GM12878 (cell line): ENCODE data around the gene NCBP1. TPM values are rescaled to one million over a fixed set of nuclear protein-coding genes. Genes with fewer than 3 reads are reported as not detected.

ENCODE experiments used
- ATAC-seq: fragments of 200-7000 bp; cut with Tn5 transposase; 3 replicates; pipeline ENCODE4 v1.9.1; 2020; ENCODE audit warnings: mild to moderate bottlenecking, moderate library complexity
- BruUV-seq: library from RNA; stranded (reverse); fragments of 400-500 nt; replicated peaks from 2 replicates; lab custom pipeline; 2021; lab: Mats Ljungman, UMichigan
- CTCF ChIA-PET: fragments of 300-600 bp; sonication (Branson Sonifier 250); formaldehyde crosslinking; extraction: SDS; loops from one replicate; lab custom pipeline; 2021; ENCODE audit warnings: inconsistent platforms; lab: Yijun Ruan, JAX
- POLR2A ChIA-PET: fragments of 350-600 bp; formaldehyde crosslinking; extraction: SDS; loops from one replicate; lab custom pipeline; 2021; ENCODE audit warnings: inconsistent platforms; lab: Charles Lee
- RAD21 ChIA-PET: fragments of 300-600 bp; sonication (Branson Sonifier 250); formaldehyde crosslinking; loops from one replicate; lab custom pipeline; 2023; ENCODE audit warnings: antibody characterized with exemption; ENCODE audit not compliant: unreplicated experiment; lab: Charles Lee
- SMC1A ChIA-PET: fragments of 300-600 bp; sonication (Branson Sonifier 250); formaldehyde crosslinking; loops from one replicate; lab custom pipeline; 2023; ENCODE audit not compliant: unreplicated experiment, uncharacterized antibody; lab: Charles Lee
- DNase-seq: peaks from one replicate; pipeline ENCODE4 v3.0.0-alpha.2; 2011; ENCODE audit warnings: low read depth, low spot score
- FAIRE-seq: peaks from 3 replicates; lab custom pipeline; 2011; peaks lifted over from hg19 to GRCh38; lab: Jason Lieb, UNC
- H2AFZ ChIP-seq: 2 replicates; pipeline ENCODE4 v1.6.0; 2011; ENCODE audit warnings: low read depth, low read length, control low read depth; ENCODE audit not compliant: control insufficient read depth
- H3K27ac ChIP-seq: 2 replicates; pipeline ENCODE4 v1.5.1; 2011; ENCODE audit warnings: control low read depth; ENCODE audit not compliant: control insufficient read depth, insufficient read depth
- H3K27me3 ChIP-seq, 2 experiments: replicated peaks in 1 of 2; 2 replicates each; pipeline versions ENCODE4 v1.6.0 to v1.6.1; 2011; ENCODE audit warnings: low read length in 1 of 2; ENCODE audit not compliant: control insufficient read depth in 2 of 2, insufficient read depth in 2 of 2
- H3K36me3 ChIP-seq, 2 experiments: 2 replicates each; pipeline ENCODE4 v1.5.1; 2011; ENCODE audit warnings: low read length in 1 of 2; ENCODE audit not compliant: control insufficient read depth in 2 of 2, insufficient read depth in 2 of 2
- H3K4me1 ChIP-seq: 2 replicates; pipeline ENCODE4 v1.6.1; 2011; ENCODE audit warnings: mild to moderate bottlenecking, low read length, moderate library complexity, mixed read lengths; ENCODE audit not compliant: control insufficient read depth, insufficient read depth
- H3K4me2 ChIP-seq: 2 replicates; pipeline ENCODE4 v1.6.0; 2011; ENCODE audit warnings: control low read depth; ENCODE audit not compliant: control insufficient read depth, insufficient read depth
- H3K4me3 ChIP-seq: fragments of 200-600 bp; sonication (generic); 2 replicates; pipeline ENCODE4 v1.5.1; 2016
- H3K79me2 ChIP-seq: 2 replicates; pipeline ENCODE4 v1.6.0; 2011; ENCODE audit warnings: low read length; ENCODE audit not compliant: control insufficient read depth, insufficient read depth
- H3K9ac ChIP-seq: 2 replicates; pipeline ENCODE4 v1.8.0; 2011; ENCODE audit warnings: low read length, control low read depth, mixed read lengths; ENCODE audit not compliant: control insufficient read depth, insufficient read depth
- H3K9me3 ChIP-seq: replicated peaks from 3 replicates; pipeline ENCODE4 v1.5.1; 2011; ENCODE audit warnings: mild to moderate bottlenecking, low read length; ENCODE audit not compliant: control insufficient read depth, insufficient read depth
- H4K20me1 ChIP-seq: 2 replicates; pipeline ENCODE4 v1.6.0; 2011; ENCODE audit not compliant: control insufficient read depth, insufficient read depth
- BCL11A ChIP-seq: IDR thresholded peaks from 2 replicates; pipeline ENCODE4 v1.6.1; 2011; ENCODE audit warnings: low read depth, low read length
- ESRRA ChIP-seq: IDR thresholded peaks from 2 replicates; pipeline ENCODE4 v1.6.1; 2012; ENCODE audit warnings: mild to moderate bottlenecking, low read length, improper control_type of control experiment
- HCFC1 ChIP-seq: fragments of 150-350 bp; IDR thresholded peaks from 2 replicates; pipeline ENCODE4 v1.6.1; 2014; ENCODE audit warnings: low read length
- KLF5 ChIP-seq: fragments of 450-650 bp; IDR thresholded peaks from 2 replicates; pipeline ENCODE4 v1.6.1; 2014; ENCODE audit warnings: mild to moderate bottlenecking; ENCODE audit not compliant: partially characterized antibody
- MEF2B ChIP-seq: fragments of 450-650 bp; IDR thresholded peaks from 2 replicates; pipeline ENCODE4 v1.6.1; 2018; ENCODE audit warnings: mild to moderate bottlenecking, moderate library complexity; ENCODE audit not compliant: partially characterized antibody, poor library complexity, severe bottlenecking
- NFIC ChIP-seq: IDR thresholded peaks from 2 replicates; pipeline ENCODE4 v1.6.1; 2012; ENCODE audit warnings: low read depth, mild to moderate bottlenecking, inconsistent platforms, low read length, moderate library complexity
- PML ChIP-seq: IDR thresholded peaks from 2 replicates; pipeline ENCODE4 v1.6.1; 2012; ENCODE audit warnings: low read length, inconsistent platforms
- SMAD1 ChIP-seq: fragments of 450-650 bp; IDR thresholded peaks from 2 replicates; pipeline ENCODE4 v1.6.1; 2018; ENCODE audit warnings: mild to moderate bottlenecking, low read depth; ENCODE audit not compliant: partially characterized antibody
- SPI1 ChIP-seq: IDR thresholded peaks from 2 replicates; pipeline ENCODE4 v1.6.1; 2011; ENCODE audit warnings: low read depth, mild to moderate bottlenecking, low read length, moderate library complexity, borderline replicate concordance; ENCODE audit not compliant: insufficient read depth
- TCF12 ChIP-seq: IDR thresholded peaks from 2 replicates; pipeline ENCODE4 v1.6.1; 2011; ENCODE audit warnings: low read depth, mild to moderate bottlenecking, low read length
- ZNF592 ChIP-seq: fragments of 450-650 bp; IDR thresholded peaks from 2 replicates; pipeline ENCODE4 v1.6.1; 2017; ENCODE audit warnings: mild to moderate bottlenecking, moderate library complexity
- WGBS: methylation state at CpG from one replicate; pipeline ENCODE4 v1.1.6; 2016; ENCODE audit warnings: low lambda C conversion rate; ENCODE audit not compliant: insufficient replicate concordance, insufficient coverage; ENCODE audit errors: missing lambda C conversion rate; 5-methylcytosine and 5-hydroxymethylcytosine counted together
- in situ Hi-C: fragments of 300-500 bp; cut with MboI; formaldehyde crosslinking; loops from 9 replicates; pipeline ENCODE4 v1.14.3; 2018; ENCODE audit warnings: mixed read lengths
- intact Hi-C: fragments of 100-400 bp; cut with micrococcal nuclease; formaldehyde crosslinking; loops from one replicate; pipeline ENCODE4 v1.14.2; 2022; ENCODE audit not compliant: unreplicated experiment
- polyA plus RNA-seq, 11 experiments: library from polyadenylated mRNA; depleted of rRNA in 4 of 11; unstranded in 6 of 11; stranded (reverse) in 5 of 11; fragments of >200 nt; fragmentation: Nextera tagmentation in 4 of 11; fragmentation: Illumina TruSeq in 1 of 11; extraction: Ambion mirVana in 4 of 11; extraction: Trizol in 1 of 11; gene quantifications; 1 replicate in 1 of 11; 2 replicates in 10 of 11; pipeline versions ENCODE4 v1.2.1 to v1.2.3, GENCODE V29; 2011 to 2016; ENCODE audit warnings: inconsistent platforms in 2 of 11, missing spikeins in 2 of 11, low read depth in 1 of 11
- total RNA-seq, 4 experiments: library from RNA; depleted of rRNA in 3 of 4; stranded (reverse); fragments of >200 nt in 3 of 4; fragmentation: Illumina TruSeq in 1 of 4; extraction: Trizol in 1 of 4; gene quantifications; 2 replicates each; pipeline versions ENCODE4 v1.2.1 to v1.2.3, GENCODE V29; 2013 to 2021
- TF ChIP-seq, protein P1 (sequence below): IDR thresholded peaks from 2 replicates; pipeline ENCODE4 v1.6.1; 2011; ENCODE audit warnings: borderline replicate concordance, low read depth, mild to moderate bottlenecking, moderate library complexity, mixed read lengths, low read length; ENCODE audit not compliant: insufficient read depth; ENCODE audit errors: extremely low read length
- TF ChIP-seq, protein P2 (sequence below): fragments of 450-650 bp; formaldehyde crosslinking; IDR thresholded peaks from 2 replicates; pipeline ENCODE4 v1.4.0; 2020; ENCODE audit warnings: mild to moderate bottlenecking, moderate library complexity

NCBP1 gene
- total and polyA plus RNA-seq, 10 of the 15 experiments (the other 5 are each of a cell fraction or from before 2014, with no cell fraction given): 14.7 to 70.9 (median 36.0) TPM

GRCh38 chr9:97651646-97652045 lies 18.0 kb downstream of the NCBP1 start:
- in situ Hi-C loops (no loop called here), intact Hi-C loops (no loop called here)
- ChIA-PET RAD21 (no interaction called here), CTCF (interaction anchor here (1.1 kb wide), 1 partner anchor 11 kb away, joined by 3 read pairs; no protein-coding TSS in a partner anchor), SMC1A (interaction anchor here (0.6 kb wide), 1 partner anchor 183 kb away, joined by 3 read pairs; no protein-coding TSS in a partner anchor), POLR2A (no interaction called here)
- DNase-seq: no peak
- no peaks in the 10 kb centered on the region for H3K4me1 ChIP-seq
- H2AFZ ChIP-seq: no peak overlapping the region
- H3K27ac ChIP-seq: no peak overlapping the region
- no peak for ATAC-seq
- H3K79me2 ChIP-seq: no peaks in the 10 kb centered on the region
- peaks cover 10 to 28% of the 10 kb centered on the region in 2 experiments for H3K36me3 ChIP-seq
- no peak overlapping the region for H3K4me3 ChIP-seq
- no peaks in the 10 kb centered on the region for H3K9me3 ChIP-seq
- H3K27me3 ChIP-seq: no peaks in the 10 kb centered on the region
- BruUV-seq: no TSS peak
- no peak for FAIRE-seq
- no peak overlapping the region for H3K4me2 ChIP-seq
- no peak overlapping the region for H3K9ac ChIP-seq
- H4K20me1 ChIP-seq: no peaks in the 10 kb centered on the region
- 84% methylated on average over 3 of the region's 3 CpGs for WGBS
- TF ChIP-seq, protein P1, sequence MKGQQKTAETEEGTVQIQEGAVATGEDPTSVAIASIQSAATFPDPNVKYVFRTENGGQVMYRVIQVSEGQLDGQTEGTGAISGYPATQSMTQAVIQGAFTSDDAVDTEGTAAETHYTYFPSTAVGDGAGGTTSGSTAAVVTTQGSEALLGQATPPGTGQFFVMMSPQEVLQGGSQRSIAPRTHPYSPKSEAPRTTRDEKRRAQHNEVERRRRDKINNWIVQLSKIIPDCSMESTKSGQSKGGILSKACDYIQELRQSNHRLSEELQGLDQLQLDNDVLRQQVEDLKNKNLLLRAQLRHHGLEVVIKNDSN: no peak
- no peak for TF ChIP-seq ESRRA
- TF ChIP-seq TCF12: no peak
- TF ChIP-seq, protein P2, sequence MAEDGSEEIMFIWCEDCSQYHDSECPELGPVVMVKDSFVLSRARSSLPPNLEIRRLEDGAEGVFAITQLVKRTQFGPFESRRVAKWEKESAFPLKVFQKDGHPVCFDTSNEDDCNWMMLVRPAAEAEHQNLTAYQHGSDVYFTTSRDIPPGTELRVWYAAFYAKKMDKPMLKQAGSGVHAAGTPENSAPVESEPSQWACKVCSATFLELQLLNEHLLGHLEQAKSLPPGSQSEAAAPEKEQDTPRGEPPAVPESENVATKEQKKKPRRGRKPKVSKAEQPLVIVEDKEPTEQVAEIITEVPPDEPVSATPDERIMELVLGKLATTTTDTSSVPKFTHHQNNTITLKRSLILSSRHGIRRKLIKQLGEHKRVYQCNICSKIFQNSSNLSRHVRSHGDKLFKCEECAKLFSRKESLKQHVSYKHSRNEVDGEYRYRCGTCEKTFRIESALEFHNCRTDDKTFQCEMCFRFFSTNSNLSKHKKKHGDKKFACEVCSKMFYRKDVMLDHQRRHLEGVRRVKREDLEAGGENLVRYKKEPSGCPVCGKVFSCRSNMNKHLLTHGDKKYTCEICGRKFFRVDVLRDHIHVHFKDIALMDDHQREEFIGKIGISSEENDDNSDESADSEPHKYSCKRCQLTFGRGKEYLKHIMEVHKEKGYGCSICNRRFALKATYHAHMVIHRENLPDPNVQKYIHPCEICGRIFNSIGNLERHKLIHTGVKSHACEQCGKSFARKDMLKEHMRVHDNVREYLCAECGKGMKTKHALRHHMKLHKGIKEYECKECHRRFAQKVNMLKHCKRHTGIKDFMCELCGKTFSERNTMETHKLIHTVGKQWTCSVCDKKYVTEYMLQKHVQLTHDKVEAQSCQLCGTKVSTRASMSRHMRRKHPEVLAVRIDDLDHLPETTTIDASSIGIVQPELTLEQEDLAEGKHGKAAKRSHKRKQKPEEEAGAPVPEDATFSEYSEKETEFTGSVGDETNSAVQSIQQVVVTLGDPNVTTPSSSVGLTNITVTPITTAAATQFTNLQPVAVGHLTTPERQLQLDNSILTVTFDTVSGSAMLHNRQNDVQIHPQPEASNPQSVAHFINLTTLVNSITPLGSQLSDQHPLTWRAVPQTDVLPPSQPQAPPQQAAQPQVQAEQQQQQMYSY (CRISPR knock-in tag): no peak
- no peak for TF ChIP-seq NFIC
- TF ChIP-seq HCFC1: no peak
- TF ChIP-seq PML: no peak
- no peak for TF ChIP-seq SPI1
- no peak for TF ChIP-seq BCL11A
- TF ChIP-seq KLF5: no peak
- no peak for TF ChIP-seq SMAD1
- TF ChIP-seq ZNF592: no peak
- no peak for TF ChIP-seq MEF2B
